ENCODE measurements around the gene GPR153.

GRCh38 chr1:6246497-6247467 lies 14.1 kb downstream of the GPR153 start:
- no peak for TF ChIP-seq EZH2 (IDR thresholded peaks at IDR 0.05; ENCODE audit: low read length, unreplicated experiment)
- peak; percentile 96 for TF ChIP-seq CTCF (conservative IDR thresholded peaks at IDR 0.05; ENCODE audit: low read depth, low read length)
